Measurements from ENCODE around the gene PTPRN2.

PTPRN2 gene

DNA sequence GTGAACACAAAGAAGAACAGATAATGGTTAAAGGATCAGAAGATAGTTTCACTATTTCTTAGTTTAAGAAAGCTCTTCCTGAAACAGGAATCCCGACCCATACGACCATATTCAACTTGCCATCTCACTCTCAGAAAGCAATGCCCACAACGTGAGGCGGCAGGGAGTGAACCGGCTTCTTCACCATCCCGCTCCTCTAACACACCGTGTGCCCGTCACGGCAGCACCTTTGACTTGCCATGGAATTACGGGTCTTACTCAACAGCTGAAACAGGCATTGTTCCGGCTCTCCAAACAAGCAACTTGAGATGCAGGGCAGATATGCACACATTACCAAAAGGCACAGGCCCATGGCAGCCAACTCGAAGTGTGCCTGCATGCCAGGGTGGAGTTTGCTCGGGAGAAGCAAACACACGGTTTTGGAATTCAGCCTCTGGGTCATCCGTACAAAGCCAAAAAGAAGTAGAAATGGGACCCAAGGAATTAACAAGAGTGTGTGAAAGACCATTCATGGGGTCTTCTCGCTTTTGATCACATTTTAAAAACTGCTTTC is 957.2 kb downstream of the PTPRN2 start:
- no peak overlapping the region for H3K4me3 ChIP-seq (ENCODE audit: low read depth, low read length)
- no peak for DNase-seq (ENCODE audit: low read depth)
- TF ChIP-seq, protein P1, sequence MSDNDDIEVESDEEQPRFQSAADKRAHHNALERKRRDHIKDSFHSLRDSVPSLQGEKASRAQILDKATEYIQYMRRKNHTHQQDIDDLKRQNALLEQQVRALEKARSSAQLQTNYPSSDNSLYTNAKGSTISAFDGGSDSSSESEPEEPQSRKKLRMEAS (IDR thresholded peaks at IDR 0.05; ENCODE audit: low read depth, low read length), result no peak
- no peak for TF ChIP-seq MYC (IDR thresholded peaks at IDR 0.05; ENCODE audit: low read depth, low read length)
- TF ChIP-seq, protein P2, sequence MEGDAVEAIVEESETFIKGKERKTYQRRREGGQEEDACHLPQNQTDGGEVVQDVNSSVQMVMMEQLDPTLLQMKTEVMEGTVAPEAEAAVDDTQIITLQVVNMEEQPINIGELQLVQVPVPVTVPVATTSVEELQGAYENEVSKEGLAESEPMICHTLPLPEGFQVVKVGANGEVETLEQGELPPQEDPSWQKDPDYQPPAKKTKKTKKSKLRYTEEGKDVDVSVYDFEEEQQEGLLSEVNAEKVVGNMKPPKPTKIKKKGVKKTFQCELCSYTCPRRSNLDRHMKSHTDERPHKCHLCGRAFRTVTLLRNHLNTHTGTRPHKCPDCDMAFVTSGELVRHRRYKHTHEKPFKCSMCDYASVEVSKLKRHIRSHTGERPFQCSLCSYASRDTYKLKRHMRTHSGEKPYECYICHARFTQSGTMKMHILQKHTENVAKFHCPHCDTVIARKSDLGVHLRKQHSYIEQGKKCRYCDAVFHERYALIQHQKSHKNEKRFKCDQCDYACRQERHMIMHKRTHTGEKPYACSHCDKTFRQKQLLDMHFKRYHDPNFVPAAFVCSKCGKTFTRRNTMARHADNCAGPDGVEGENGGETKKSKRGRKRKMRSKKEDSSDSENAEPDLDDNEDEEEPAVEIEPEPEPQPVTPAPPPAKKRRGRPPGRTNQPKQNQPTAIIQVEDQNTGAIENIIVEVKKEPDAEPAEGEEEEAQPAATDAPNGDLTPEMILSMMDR (IDR thresholded peaks at IDR 0.05; ENCODE audit: low read depth, low read length), result no peak
- no peak for TF ChIP-seq POLR2A (IDR thresholded peaks at IDR 0.05; ENCODE audit: extremely low read depth, insufficient read length)

DNA sequence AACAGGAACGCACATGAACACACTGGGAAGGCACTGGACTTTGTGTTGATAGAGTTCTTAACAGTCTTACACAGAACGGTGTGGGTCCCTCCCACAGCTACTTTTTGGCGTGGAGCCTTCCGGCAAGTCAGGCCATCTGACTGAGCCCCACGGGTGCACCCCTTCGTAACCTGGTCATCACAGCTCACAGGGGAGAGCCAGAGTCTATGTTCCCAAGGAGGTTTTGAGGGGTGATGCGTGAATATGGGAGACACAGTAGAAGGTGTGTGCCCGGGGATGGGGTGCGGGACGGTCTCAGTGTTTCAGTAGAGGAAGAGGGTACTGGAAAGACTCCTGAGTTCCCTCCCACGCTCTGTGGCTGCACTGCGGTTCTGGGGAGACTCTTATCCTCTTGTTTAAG is 959.2 kb downstream of the PTPRN2 start:
- no peak for TF ChIP-seq MYC (IDR thresholded peaks at IDR 0.05; ENCODE audit: low read depth, low read length)
- TF ChIP-seq, protein P2 (IDR thresholded peaks at IDR 0.05; ENCODE audit: low read depth, low read length), result no peak
- DNase-seq (ENCODE audit: low read depth), result no peak
- H3K4me3 ChIP-seq (ENCODE audit: low read depth, low read length), result no peak overlapping the region

DNA sequence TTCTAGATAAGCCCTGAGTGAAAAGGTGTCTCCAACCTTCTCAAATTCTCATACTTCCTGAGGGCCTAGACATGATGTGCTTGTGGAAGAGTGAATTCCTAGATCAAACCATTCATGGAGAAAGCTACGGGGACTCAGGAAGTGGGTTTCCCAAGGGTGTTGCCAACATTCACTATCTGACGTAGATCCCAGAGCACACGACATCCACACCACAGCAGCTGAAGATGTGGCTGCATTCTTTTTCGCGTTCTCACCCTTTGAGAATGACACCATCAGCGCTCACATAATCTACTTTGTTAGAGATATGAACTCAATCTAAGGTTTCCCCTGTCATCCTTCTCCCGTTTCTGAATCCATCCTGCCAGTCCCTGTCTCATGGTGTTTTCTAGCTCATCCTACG is 960.0 kb downstream of the PTPRN2 start:
- no peak for DNase-seq (ENCODE audit: low read depth)
- no peak overlapping the region for H3K4me3 ChIP-seq (ENCODE audit: low read depth, low read length)
- no peak for TF ChIP-seq MYC (IDR thresholded peaks at IDR 0.05; ENCODE audit: low read depth, low read length)
- TF ChIP-seq, protein P2 (IDR thresholded peaks at IDR 0.05; ENCODE audit: low read depth, low read length), result no peak
- TF ChIP-seq, protein P1 (IDR thresholded peaks at IDR 0.05; ENCODE audit: low read depth, low read length), result no peak
- TF ChIP-seq POLR2A (IDR thresholded peaks at IDR 0.05; ENCODE audit: extremely low read depth, insufficient read length), result no peak

DNA sequence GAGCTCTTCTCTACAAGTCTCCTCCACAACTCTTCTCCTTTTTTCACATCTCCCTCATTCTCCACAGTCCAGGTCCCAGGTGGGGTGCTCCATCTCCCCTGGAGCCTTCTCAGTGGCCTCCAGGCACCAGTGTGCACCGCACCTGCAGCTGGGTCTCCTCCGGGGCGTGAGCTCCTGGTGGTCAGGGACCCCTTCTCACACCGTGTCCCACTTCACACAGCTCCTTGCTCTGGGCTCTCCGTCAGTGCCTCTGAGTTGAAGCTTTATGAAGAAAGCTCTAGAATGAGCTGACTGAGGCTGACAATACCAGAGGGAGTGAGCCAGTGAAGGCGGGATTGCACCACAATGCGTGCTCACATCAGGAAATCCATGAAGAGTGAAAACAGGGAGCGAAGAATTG is 960.6 kb downstream of the PTPRN2 start:
- no peak overlapping the region for H3K4me3 ChIP-seq (ENCODE audit: low read depth, low read length)
- DNase-seq (ENCODE audit: low read depth), result no peak
- TF ChIP-seq MYC (IDR thresholded peaks at IDR 0.05; ENCODE audit: low read depth, low read length), result no peak
- TF ChIP-seq, protein P1 (IDR thresholded peaks at IDR 0.05; ENCODE audit: low read depth, low read length), result no peak
- TF ChIP-seq, protein P2 (IDR thresholded peaks at IDR 0.05; ENCODE audit: low read depth, low read length), result no peak

DNA sequence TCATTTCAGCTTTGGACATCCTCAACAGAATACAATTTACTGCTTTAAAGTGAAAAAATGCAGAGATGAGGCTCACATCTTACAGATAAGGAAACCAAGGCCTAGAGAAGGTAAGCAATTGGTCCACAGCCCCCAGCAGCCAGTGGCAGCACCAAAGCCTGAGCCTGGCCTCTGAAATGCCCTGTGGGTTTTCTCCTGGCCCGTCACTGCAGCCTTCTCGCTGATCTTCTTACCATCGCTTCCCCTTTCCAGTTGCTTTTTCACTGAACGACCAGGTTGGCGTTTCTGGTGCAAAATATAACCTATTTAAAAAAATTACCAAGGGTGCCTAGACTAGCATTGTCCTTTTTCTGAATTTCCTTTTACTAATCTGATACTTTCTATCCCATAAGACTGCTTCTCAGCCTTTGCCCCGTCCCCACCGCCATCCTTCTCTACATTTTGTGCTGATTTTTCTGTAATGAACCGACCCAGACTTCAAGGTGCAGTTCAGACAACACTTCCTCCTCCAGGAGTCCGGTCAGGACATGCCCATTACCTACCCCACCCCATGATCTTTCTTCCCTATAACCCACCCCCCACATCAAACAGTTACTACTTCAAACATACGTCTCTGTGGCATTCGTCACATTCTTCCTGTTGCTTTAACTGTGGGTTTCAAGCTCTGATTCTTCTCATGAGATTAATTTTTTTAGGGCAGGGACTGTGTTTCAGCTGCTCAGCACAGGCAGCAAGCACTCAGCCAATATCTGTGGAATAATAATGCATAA is 961.5 kb downstream of the PTPRN2 start:
- H3K4me3 ChIP-seq (ENCODE audit: low read depth, low read length), result no peak overlapping the region
- DNase-seq (ENCODE audit: low read depth), result peak; percentile 45
- TF ChIP-seq, protein P1 (IDR thresholded peaks at IDR 0.05; ENCODE audit: low read depth, low read length), result no peak
- TF ChIP-seq, protein P2 (IDR thresholded peaks at IDR 0.05; ENCODE audit: low read depth, low read length), result no peak
- no peak for TF ChIP-seq MYC (IDR thresholded peaks at IDR 0.05; ENCODE audit: low read depth, low read length)
- TF ChIP-seq POLR2A (IDR thresholded peaks at IDR 0.05; ENCODE audit: extremely low read depth, insufficient read length), result no peak
